Muscle of leg (tissue), 11 donors: ENCODE data around the gene CCR7. TPM values are rescaled to one million over a fixed set of nuclear protein-coding genes. Genes with fewer than 3 reads are reported as not detected.

Experiments
- DNase-seq: peaks from one replicate; pipeline ENCODE4 v3.0.0; 2013
- H3K27ac ChIP-seq: one replicate; pipeline ENCODE4 v1.5.1; 2013; ENCODE audit warnings: mild to moderate bottlenecking, low read length, control low read depth
- H3K27me3 ChIP-seq: one replicate; pipeline ENCODE4 v1.6.1; 2013; ENCODE audit warnings: low read length; ENCODE audit not compliant: control insufficient read depth, insufficient read depth
- H3K36me3 ChIP-seq: one replicate; pipeline ENCODE4 v1.6.1; 2013; ENCODE audit warnings: low read length; ENCODE audit not compliant: control insufficient read depth, insufficient read depth
- H3K4me1 ChIP-seq: one replicate; pipeline ENCODE4 v1.6.1; 2013; ENCODE audit warnings: low read length; ENCODE audit not compliant: control insufficient read depth, insufficient read depth
- H3K4me3 ChIP-seq: one replicate; pipeline ENCODE4 v1.5.1; 2013; ENCODE audit warnings: low read length, control low read depth
- H3K9me3 ChIP-seq: replicated peaks from 2 replicates; pipeline ENCODE4 v1.6.1; 2013; ENCODE audit warnings: low read depth, low read length; ENCODE audit not compliant: control insufficient read depth
- WGBS: methylation state at CpG from one replicate; pipeline ENCODE4 v1.1.5; 2013; ENCODE audit warnings: missing lambda C conversion rate; ENCODE audit not compliant: insufficient coverage; 5-methylcytosine and 5-hydroxymethylcytosine counted together
- polyA plus RNA-seq, 8 donors: library from polyadenylated mRNA; unstranded; fragments of 120-200 nt; gene quantifications; one replicate each; pipeline versions ENCODE4 v1.2.1 to v1.2.3, GENCODE V29; 2013; ENCODE audit warnings: inconsistent platforms in 1 of 8, low replicate concordance in 1 of 8; ENCODE audit not compliant: insufficient read length in 8 of 8, insufficient read depth in 1 of 8
- total RNA-seq: library from RNA; stranded (reverse); fragments of 120-200 nt; gene quantifications from one replicate; pipeline ENCODE4 v1.2.4, GENCODE V29; 2013

Gene CCR7
- total and polyA plus RNA-seq, 9 donors = 0.09 to 0.35 (median 0.26) TPM

GRCh38 chr17:40556198-40556661 lies 9.0 kb downstream of the CCR7 start:
- WGBS = no CpG with 5 or more reads among the region's 1 CpG
- no peak overlapping the region for H3K4me3 ChIP-seq
- H3K4me1 ChIP-seq = peaks cover 87% of the 10 kb centered on the region
- no peaks in the 10 kb centered on the region for H3K36me3 ChIP-seq
- no peaks in the 10 kb centered on the region for H3K9me3 ChIP-seq
- H3K27me3 ChIP-seq = no peaks in the 10 kb centered on the region
- H3K27ac ChIP-seq = peak overlapping the region; percentile 91
- DNase-seq = no peak

- no peak overlapping the region for H3K4me3 ChIP-seq
- H3K9me3 ChIP-seq = no peaks in the 10 kb centered on the region
- no peak for DNase-seq
- peaks cover 90% of the 10 kb centered on the region for H3K4me1 ChIP-seq
- no peak overlapping the region for H3K27ac ChIP-seq
- no peaks in the 10 kb centered on the region for H3K36me3 ChIP-seq
- WGBS = 93% methylated on average over 21 of the region's 26 CpGs
- H3K27me3 ChIP-seq = no peaks in the 10 kb centered on the region
Measured at GRCh38 chr17:40555296-40556190, 9.7 kb downstream of the CCR7 start.

- Histone ChIP-seq H3K4me3 (no peak overlapping the region), H3K4me1 (peaks cover 89% of the 10 kb centered on the region), H3K9me3 (no peaks in the 10 kb centered on the region), H3K36me3 (no peaks in the 10 kb centered on the region), H3K27ac (peak overlapping the region; percentile 77), H3K27me3 (no peaks in the 10 kb centered on the region)
- peak; percentile 5 for DNase-seq
- 94% methylated on average over 25 of the region's 27 CpGs for WGBS
Measured at GRCh38 chr17:40554646-40555295, 10.5 kb downstream of the CCR7 start.

GRCh38 chr17:40553694-40554534 lies 11.4 kb downstream of the CCR7 start:
- DNase-seq = peak; percentile 70
- H3K4me3 ChIP-seq = no peak overlapping the region
- peaks cover 89% of the 10 kb centered on the region for H3K4me1 ChIP-seq
- H3K36me3 ChIP-seq = no peaks in the 10 kb centered on the region
- 19% methylated on average over 3 of the region's 19 CpGs for WGBS
- H3K27me3 ChIP-seq = no peaks in the 10 kb centered on the region
- peak overlapping the region; percentile 77 for H3K27ac ChIP-seq
- H3K9me3 ChIP-seq = no peaks in the 10 kb centered on the region

GRCh38 chr17:40552806-40553693 lies 12.2 kb downstream of the CCR7 start:
- WGBS = 77% methylated on average over 5 of the region's 12 CpGs
- Histone ChIP-seq H3K27me3 (no peaks in the 10 kb centered on the region), H3K4me1 (peaks cover 88% of the 10 kb centered on the region), H3K4me3 (no peak overlapping the region), H3K9me3 (no peaks in the 10 kb centered on the region), H3K36me3 (no peaks in the 10 kb centered on the region), H3K27ac (peak overlapping the region; percentile 95)
- DNase-seq = peak; percentile 8

- DNase-seq = peak; percentile 72
- Histone ChIP-seq H3K36me3 (no peaks in the 10 kb centered on the region), H3K27ac (peak overlapping the region; percentile 95), H3K9me3 (no peaks in the 10 kb centered on the region), H3K4me1 (peaks cover 88% of the 10 kb centered on the region), H3K27me3 (no peaks in the 10 kb centered on the region), H3K4me3 (no peak overlapping the region)
- 44% methylated on average over 26 of the region's 32 CpGs for WGBS
Measured at GRCh38 chr17:40551879-40552768, 13.1 kb downstream of the CCR7 start.

- WGBS = no CpG with 5 or more reads among the region's 6 CpGs
- Histone ChIP-seq H3K9me3 (no peaks in the 10 kb centered on the region), H3K27me3 (no peaks in the 10 kb centered on the region), H3K4me3 (no peak overlapping the region), H3K4me1 (peaks cover 83% of the 10 kb centered on the region), H3K36me3 (no peaks in the 10 kb centered on the region), H3K27ac (peak overlapping the region; percentile 95)
- DNase-seq = peak; percentile 92
Measured at GRCh38 chr17:40551091-40551878, 14.0 kb downstream of the CCR7 start.

- Histone ChIP-seq H3K4me3 (no peak overlapping the region), H3K36me3 (no peaks in the 10 kb centered on the region), H3K27ac (peak overlapping the region; percentile 95), H3K27me3 (no peaks in the 10 kb centered on the region), H3K4me1 (peaks cover 82% of the 10 kb centered on the region), H3K9me3 (no peaks in the 10 kb centered on the region)
- peak; percentile 52 for DNase-seq
- WGBS = 89% methylated on average over 6 of the region's 8 CpGs
Measured at GRCh38 chr17:40550608-40551007, 14.7 kb downstream of the CCR7 start.
